Gastrocnemius medialis (tissue), 4 donors: ENCODE data around the gene CERK.

Experiments
- CTCF ChIP-seq, 5 experiments: fragments of 450-650 bp in 3 of 5; fragments of 200-600 bp in 2 of 5; sonication (generic) in 2 of 5; IDR thresholded peaks in 4 of 5; conservative IDR thresholded peaks in 1 of 5; 1 replicate in 4 of 5; 2 replicates in 1 of 5; pipeline ENCODE4 v1.5.1; 2016 to 2019; ENCODE audit warnings: antibody characterized with exemption in 5 of 5, mild to moderate bottlenecking in 3 of 5, moderate library complexity in 3 of 5
- POLR2A ChIP-seq, 2 donors: fragments of 450-650 bp; IDR thresholded peaks; one replicate each; pipeline ENCODE4 v1.6.1; 2017; ENCODE audit warnings: antibody characterized with exemption in 2 of 2, mild to moderate bottlenecking in 2 of 2, moderate library complexity in 2 of 2

- TF ChIP-seq CTCF (IDR thresholded peaks at IDR 0.05 in 4 of 5, conservative IDR thresholded peaks at IDR 0.05 in 1 of 5) (no peak), POLR2A (IDR thresholded peaks at IDR 0.05) (no peak)
These were observed 9.6 kb downstream of the CERK start for GRCh38 chr22:46728470-46728869.
